OCI-LY7 (cell line): ENCODE measurements around the gene PPIL6. TPM values are rescaled to one million over a fixed set of nuclear protein-coding genes. Genes with fewer than 3 reads are reported as not detected.

ENCODE experiments used
- BruUV-seq: library from RNA; stranded (reverse); fragments of 400-500 nt; replicated peaks from 2 replicates; lab custom pipeline; 2021; lab: Mats Ljungman, UMichigan
- CTCF ChIA-PET: fragments of 300-600 bp; sonication (Branson Sonifier 250); formaldehyde crosslinking; loops from one replicate; lab custom pipeline; 2022; ENCODE audit warnings: antibody characterized with exemption; ENCODE audit not compliant: unreplicated experiment; lab: Charles Lee
- POLR2A ChIA-PET: fragments of 300-600 bp; sonication (Branson Sonifier 250); formaldehyde crosslinking; loops from one replicate; lab custom pipeline; 2022; ENCODE audit warnings: antibody characterized with exemption; lab: Charles Lee
- DNase-seq: peaks from one replicate; pipeline ENCODE4 v3.0.0-alpha.2; 2015; ENCODE audit warnings: low spot score
- H2AFZ ChIP-seq: fragments of 200-600 bp; sonication (generic), shearing (Covaris generic); 2 replicates; pipeline ENCODE4 v1.6.1; 2014; ENCODE audit warnings: mild to moderate bottlenecking, antibody characterized with exemption, low read length, moderate library complexity
- H3K27ac ChIP-seq: fragments of 200-600 bp; sonication (generic); 2 replicates; pipeline ENCODE4 v1.5.1; 2014; ENCODE audit warnings: mixed run types, low read depth, mild to moderate bottlenecking, moderate library complexity, low read length, inconsistent platforms; ENCODE audit not compliant: poor library complexity, severe bottlenecking
- H3K36me3 ChIP-seq: fragments of 200-600 bp; sonication (generic); 2 replicates; pipeline ENCODE4 v1.6.1; 2014; ENCODE audit warnings: mild to moderate bottlenecking, antibody characterized with exemption, low read length, moderate library complexity, mixed read lengths; ENCODE audit not compliant: insufficient read depth
- H3K4me1 ChIP-seq: fragments of 200-600 bp; sonication (generic); 2 replicates; pipeline ENCODE4 v1.5.1; 2014; ENCODE audit warnings: mild to moderate bottlenecking, low read length; ENCODE audit not compliant: insufficient read depth, poor library complexity, severe bottlenecking
- H3K4me2 ChIP-seq: fragments of 200-600 bp; sonication (generic); 2 replicates; pipeline ENCODE4 v1.6.1; 2014; ENCODE audit warnings: mild to moderate bottlenecking, low read length
- H3K4me3 ChIP-seq: fragments of 200-600 bp; sonication (generic); 2 replicates; pipeline ENCODE4 v1.5.1; 2014; ENCODE audit warnings: mild to moderate bottlenecking, low read depth, low read length; ENCODE audit not compliant: poor library complexity, severe bottlenecking
- H3K79me2 ChIP-seq: fragments of 200-600 bp; sonication (generic); 2 replicates; pipeline ENCODE4 v1.6.1; 2016; ENCODE audit warnings: low read depth, mild to moderate bottlenecking, low read length, moderate library complexity, mixed read lengths; ENCODE audit not compliant: insufficient read depth
- H3K9me2 ChIP-seq: fragments of 200-600 bp; sonication (generic); 2 replicates; pipeline ENCODE4 v1.6.1; 2016; ENCODE audit warnings: mild to moderate bottlenecking, low read length, mixed read lengths; ENCODE audit not compliant: insufficient read depth
- H3K9me3 ChIP-seq: fragments of 200-600 bp; sonication (generic); 2 replicates; pipeline ENCODE4 v1.6.1; 2014; ENCODE audit warnings: mild to moderate bottlenecking, mixed run types, low read length, mixed read lengths
- H4K20me1 ChIP-seq: fragments of 200-600 bp; sonication (generic); 2 replicates; pipeline ENCODE4 v1.6.1; 2014; ENCODE audit warnings: mild to moderate bottlenecking, antibody characterized with exemption, low read length, moderate library complexity, mixed read lengths; ENCODE audit not compliant: insufficient read depth
- CTCF ChIP-seq: fragments of 200-600 bp; sonication (generic); conservative IDR thresholded peaks from 2 replicates; pipeline ENCODE4 v1.5.1; 2014; ENCODE audit warnings: mild to moderate bottlenecking, antibody characterized with exemption, low read length, moderate library complexity, mixed read lengths
- EZH2phosphoT487 ChIP-seq: fragments of 200-600 bp; sonication (generic); IDR thresholded peaks from 2 replicates; pipeline ENCODE4 v1.6.1; 2018; ENCODE audit warnings: low read depth, borderline replicate concordance, mild to moderate bottlenecking, mixed run types, antibody characterized with exemption, low read length, moderate library complexity, mixed read lengths
- intact Hi-C: fragments of 100-400 bp; cut with micrococcal nuclease; formaldehyde crosslinking; loops from one replicate; pipeline ENCODE4 v1.10.0; 2022; ENCODE audit not compliant: unreplicated experiment
- total RNA-seq, 2 experiments: library from RNA; depleted of rRNA in 1 of 2; stranded (reverse); fragments of >200 nt in 1 of 2; shearing (Covaris generic) in 1 of 2; gene quantifications; 2 replicates each; pipeline ENCODE4 v1.2.3, GENCODE V29; 2014 to 2022

The PPIL6 gene
- total RNA-seq, 2 experiments from 2014 or later, result 1.6 to 1.7 TPM

GRCh38 chr6:109374326-109374892 lies 66.0 kb downstream of the PPIL6 start:
- H3K4me3 ChIP-seq, result no peak overlapping the region
- peaks cover 20% of the 10 kb centered on the region for H3K79me2 ChIP-seq
- peaks cover 14% of the 10 kb centered on the region; the same call in 1 of the 2 replicates for H4K20me1 ChIP-seq
- H3K4me1 ChIP-seq, result peaks cover 5% of the 10 kb centered on the region
- BruUV-seq, result no TSS peak
- H3K27ac ChIP-seq, result no peak overlapping the region
- H3K9me3 ChIP-seq, result no peaks in the 10 kb centered on the region
- no peak overlapping the region for H3K4me2 ChIP-seq
- TF ChIP-seq EZH2phosphoT487 (no peak), CTCF (no peak)
- H2AFZ ChIP-seq, result no peak overlapping the region
- peaks cover 96% of the 10 kb centered on the region for H3K36me3 ChIP-seq
- no peak for DNase-seq
- ChIA-PET POLR2A (no interaction called here), CTCF (no interaction called here)
- H3K9me2 ChIP-seq, result no peaks in the 10 kb centered on the region
- intact Hi-C loops, result no loop called here

GRCh38 chr6:109373762-109374161 lies 66.7 kb downstream of the PPIL6 start:
- H3K4me3 ChIP-seq, result no peak overlapping the region
- TF ChIP-seq EZH2phosphoT487, result no peak
- no peak for TF ChIP-seq CTCF
- intact Hi-C loops, result no loop called here
- peaks cover 96% of the 10 kb centered on the region for H3K36me3 ChIP-seq
- H4K20me1 ChIP-seq, result peaks cover 9% of the 10 kb centered on the region; the same call in 1 of the 2 replicates
- no TSS peak for BruUV-seq
- H3K79me2 ChIP-seq, result peaks cover 13% of the 10 kb centered on the region
- no peaks in the 10 kb centered on the region for H3K9me2 ChIP-seq
- no peaks in the 10 kb centered on the region for H3K9me3 ChIP-seq
- no peak overlapping the region for H2AFZ ChIP-seq
- no peak for DNase-seq
- H3K4me1 ChIP-seq, result no peaks in the 10 kb centered on the region
- no peak overlapping the region for H3K27ac ChIP-seq
- ChIA-PET POLR2A (no interaction called here), CTCF (no interaction called here)
- no peak overlapping the region for H3K4me2 ChIP-seq

DNA sequence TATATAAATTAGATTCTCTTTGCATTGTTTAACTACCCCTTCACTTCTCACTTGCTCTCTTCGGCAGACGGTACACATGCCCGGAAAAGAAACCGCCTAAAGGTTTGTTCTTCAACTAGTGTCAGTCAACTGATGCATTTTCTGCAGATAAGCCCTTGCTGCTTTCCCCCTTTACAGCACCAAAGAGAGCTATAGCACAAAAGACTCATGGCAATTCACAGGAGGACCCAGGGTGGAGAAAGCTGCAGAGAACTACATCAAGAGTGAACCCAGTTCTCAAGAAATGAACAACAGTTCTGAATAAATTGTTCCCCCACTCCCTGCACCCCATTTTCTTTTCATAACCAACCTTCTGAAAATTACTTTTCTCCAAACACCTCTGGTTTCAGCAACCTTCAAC lies 67.1 kb downstream of the PPIL6 start:
- no peak overlapping the region for H3K4me3 ChIP-seq
- no peak for TF ChIP-seq CTCF
- no peak for TF ChIP-seq EZH2phosphoT487
- H3K79me2 ChIP-seq, result peaks cover 9% of the 10 kb centered on the region
- H3K4me2 ChIP-seq, result no peak overlapping the region
- no peak for DNase-seq
- no peak overlapping the region for H2AFZ ChIP-seq
- BruUV-seq, result no TSS peak
- ChIA-PET POLR2A (no interaction called here), CTCF (no interaction called here)
- H3K36me3 ChIP-seq, result peaks cover 97% of the 10 kb centered on the region
- H3K9me2 ChIP-seq, result no peaks in the 10 kb centered on the region
- H3K4me1 ChIP-seq, result no peaks in the 10 kb centered on the region
- H3K9me3 ChIP-seq, result no peaks in the 10 kb centered on the region
- H3K27ac ChIP-seq, result no peak overlapping the region
- H4K20me1 ChIP-seq, result peaks cover 9% of the 10 kb centered on the region; the same call in 1 of the 2 replicates
- intact Hi-C loops, result no loop called here
